Activated naive CD8-positive, alpha-beta T cell treated with anti-CD3 and anti-CD28 coated beads, Interleukin-2, amount 50 U/mL, for 24 hours (primary cell): Measurements from ENCODE around the gene GLI3.

ENCODE experiments used
- ATAC-seq: fragments of 150-1000 bp; cut with Tn5 transposase; one replicate; pipeline ENCODE4 v1.10.0; 2021
- DNase-seq: peaks from one replicate; pipeline ENCODE4 v3.0.0; 2021
- H3K27ac Mint-ChIP-seq: one replicate; pipeline ENCODE4 v1.8.0; 2021; ENCODE audit warnings: mild to moderate bottlenecking, mixed read lengths
- H3K27me3 Mint-ChIP-seq: one replicate; pipeline ENCODE4 v1.8.0; 2021; ENCODE audit warnings: mixed read lengths
- H3K36me3 Mint-ChIP-seq: one replicate; pipeline ENCODE4 v1.8.0; 2021; ENCODE audit warnings: low read depth, mixed read lengths
- H3K4me1 Mint-ChIP-seq: one replicate; pipeline ENCODE4 v1.8.0; 2021; ENCODE audit warnings: mixed read lengths
- H3K4me3 Mint-ChIP-seq: one replicate; pipeline ENCODE4 v1.8.0; 2021; ENCODE audit warnings: mild to moderate bottlenecking, moderate library complexity, mixed read lengths
- H3K9me3 Mint-ChIP-seq: one replicate; pipeline ENCODE4 v1.8.0; 2021; ENCODE audit warnings: mixed read lengths

The GLI3 gene

DNA sequence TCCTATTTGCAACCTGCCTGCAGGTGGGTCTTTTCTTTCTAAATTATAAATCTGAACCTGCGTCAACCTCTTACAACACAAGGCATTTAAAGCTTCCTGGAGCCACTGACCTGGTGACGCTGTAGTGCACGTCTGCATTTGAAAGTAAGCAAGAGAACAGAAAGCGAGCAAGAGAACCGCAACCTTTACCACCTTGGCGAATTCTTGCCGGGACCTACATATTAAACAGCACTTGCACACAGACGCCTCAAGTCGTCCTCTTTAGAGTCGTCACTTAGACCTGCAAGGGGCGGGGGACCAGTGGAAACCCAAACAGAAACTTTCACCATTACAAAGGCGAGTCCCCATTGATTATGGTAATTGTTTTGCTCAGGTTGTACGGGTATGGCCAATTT is 9.5 kb downstream of the GLI3 start:
- Mint-ChIP-seq H3K9me3 (no peaks in the 10 kb centered on the region), H3K4me3 (peak overlapping the region; percentile 14), H3K4me1 (peaks cover 5% of the 10 kb centered on the region), H3K27ac (no peak overlapping the region), H3K27me3 (peaks cover 67% of the 10 kb centered on the region), H3K36me3 (no peaks in the 10 kb centered on the region)
- DNase-seq (peak; percentile 7), ATAC-seq (peak; percentile 71)

DNA sequence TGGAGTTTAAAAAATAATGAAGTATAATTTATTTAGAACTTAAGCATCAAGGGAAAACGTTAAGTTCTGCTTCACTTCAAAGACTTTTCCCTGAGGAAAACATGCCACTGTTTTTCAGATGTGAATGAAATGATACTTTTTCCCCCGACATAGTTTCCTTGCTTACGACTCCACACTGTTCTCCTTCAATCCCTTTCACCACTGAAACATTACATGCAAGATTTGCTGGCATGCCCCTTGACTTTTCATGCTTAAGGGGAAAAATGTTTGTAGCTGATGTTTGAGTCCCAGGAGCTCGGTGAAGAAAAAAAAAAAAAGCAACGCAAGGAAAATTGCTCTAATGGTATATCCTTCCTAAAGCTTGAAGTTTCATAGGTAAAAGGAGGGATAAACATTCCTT is 10.0 kb downstream of the GLI3 start:
- H3K27ac Mint-ChIP-seq: no peak overlapping the region
- no peaks in the 10 kb centered on the region for H3K36me3 Mint-ChIP-seq
- ATAC-seq (no peak), DNase-seq (no peak)
- peaks cover 62% of the 10 kb centered on the region for H3K27me3 Mint-ChIP-seq
- H3K4me1 Mint-ChIP-seq: peaks cover 5% of the 10 kb centered on the region
- no peak overlapping the region for H3K4me3 Mint-ChIP-seq
- no peaks in the 10 kb centered on the region for H3K9me3 Mint-ChIP-seq

DNA sequence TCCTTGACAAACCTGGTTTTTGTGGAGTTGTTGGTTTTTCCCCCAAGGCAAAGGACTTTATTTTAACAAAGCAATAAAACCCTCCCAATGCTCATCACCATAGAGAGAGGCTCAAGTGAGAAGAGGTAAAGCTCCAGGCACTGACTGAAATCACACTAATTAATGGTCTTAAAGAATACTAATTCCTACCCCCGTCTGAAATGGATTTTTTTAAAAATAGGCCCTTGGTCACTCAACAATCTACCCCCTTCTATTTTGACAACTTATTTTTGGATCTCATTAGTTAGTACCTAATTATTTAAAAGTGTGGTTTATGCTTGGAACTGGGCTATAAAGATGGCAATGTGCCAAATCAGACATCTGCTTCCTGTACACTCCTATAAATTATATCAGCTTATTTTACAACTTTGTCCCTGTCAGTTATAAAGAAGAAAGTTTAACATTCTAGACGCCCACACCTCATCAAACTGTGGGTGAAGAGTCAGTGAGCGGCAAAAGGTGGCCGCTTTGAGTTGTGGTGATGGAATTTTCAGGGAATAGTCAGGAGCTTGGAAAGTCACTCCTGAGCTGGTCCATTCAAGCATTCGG is 10.6 kb downstream of the GLI3 start:
- H3K9me3 Mint-ChIP-seq: no peaks in the 10 kb centered on the region
- peaks cover 5% of the 10 kb centered on the region for H3K4me1 Mint-ChIP-seq
- no peak overlapping the region for H3K27ac Mint-ChIP-seq
- peaks cover 60% of the 10 kb centered on the region for H3K27me3 Mint-ChIP-seq
- ATAC-seq (no peak), DNase-seq (no peak)
- no peaks in the 10 kb centered on the region for H3K36me3 Mint-ChIP-seq
- H3K4me3 Mint-ChIP-seq: no peak overlapping the region

DNA sequence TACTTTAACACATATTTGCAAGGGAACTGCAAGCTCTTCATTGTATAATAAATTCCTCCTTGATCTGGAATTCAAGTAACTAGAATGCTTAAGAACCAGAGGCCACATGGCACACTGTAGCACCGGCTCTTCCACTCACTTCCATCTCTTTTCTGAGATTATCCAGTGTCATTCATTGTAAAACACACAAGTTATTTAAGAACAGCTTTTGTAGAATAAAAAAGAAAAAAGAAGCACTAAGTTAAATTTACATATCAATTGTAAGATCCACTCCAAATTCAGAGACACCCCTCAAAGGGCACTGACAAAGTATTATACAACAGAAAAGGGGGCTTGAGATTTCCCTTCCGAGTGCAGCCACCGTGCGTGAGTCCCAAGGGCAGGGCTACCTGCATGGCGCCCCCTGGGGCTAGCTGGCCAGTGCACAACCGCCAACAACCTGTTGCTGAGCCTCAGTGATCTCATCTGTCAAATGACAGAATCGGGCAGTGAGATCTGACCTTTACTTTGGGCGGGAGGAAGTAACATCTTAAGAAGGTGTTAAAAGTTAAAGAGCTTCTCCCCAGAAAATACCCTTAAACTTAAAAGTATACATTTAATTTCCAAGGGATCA is 12.5 kb downstream of the GLI3 start:
- ATAC-seq: no peak
- Mint-ChIP-seq H3K4me1 (peaks cover 5% of the 10 kb centered on the region), H3K27ac (no peak overlapping the region), H3K9me3 (no peaks in the 10 kb centered on the region), H3K36me3 (no peaks in the 10 kb centered on the region), H3K4me3 (no peak overlapping the region), H3K27me3 (peaks cover 47% of the 10 kb centered on the region)
- DNase-seq: no peak

DNA sequence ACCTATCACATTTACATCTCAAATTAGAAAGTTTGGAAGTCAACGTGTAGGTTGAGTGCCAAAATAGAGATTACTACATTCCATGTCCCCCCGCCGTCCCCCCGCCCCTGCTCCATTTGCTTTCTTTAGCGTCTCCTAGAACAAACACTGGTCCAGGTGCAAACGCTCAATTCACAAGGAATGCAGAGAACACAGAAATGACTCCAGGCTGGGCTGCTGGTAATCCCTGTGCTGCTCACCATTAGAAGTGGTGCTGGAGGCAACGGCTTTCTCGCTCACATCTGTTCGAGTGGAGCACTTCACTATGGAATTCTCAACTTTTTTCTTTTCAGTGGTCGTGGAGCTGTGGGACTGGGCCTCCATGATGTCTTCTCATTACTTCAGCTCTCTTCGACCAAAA is 14.1 kb downstream of the GLI3 start:
- DNase-seq (no peak), ATAC-seq (no peak)
- Mint-ChIP-seq H3K27me3 (peaks cover 36% of the 10 kb centered on the region), H3K4me1 (peaks cover 5% of the 10 kb centered on the region), H3K9me3 (no peaks in the 10 kb centered on the region), H3K4me3 (no peak overlapping the region), H3K36me3 (no peaks in the 10 kb centered on the region), H3K27ac (no peak overlapping the region)

DNA sequence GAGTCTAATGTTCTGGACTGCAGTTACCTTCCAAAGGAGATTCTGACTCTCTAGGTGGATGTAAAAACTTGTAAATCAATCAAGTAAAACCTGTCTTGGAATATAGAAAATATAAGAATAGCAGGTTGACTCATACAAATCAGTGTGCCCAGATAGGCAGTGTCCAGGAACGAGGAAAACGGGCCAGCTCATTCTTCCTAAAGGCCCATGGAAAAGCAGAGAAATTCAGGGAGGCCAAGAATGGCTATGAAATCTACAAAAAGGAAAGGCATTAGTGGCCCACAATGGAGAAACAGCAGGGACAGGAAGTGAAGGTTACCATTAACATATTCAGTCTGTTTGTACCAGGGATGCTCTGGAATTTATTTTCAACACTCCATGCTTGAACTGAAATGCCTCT is 14.9 kb downstream of the GLI3 start:
- no peaks in the 10 kb centered on the region for H3K4me1 Mint-ChIP-seq
- no peak for ATAC-seq

DNA sequence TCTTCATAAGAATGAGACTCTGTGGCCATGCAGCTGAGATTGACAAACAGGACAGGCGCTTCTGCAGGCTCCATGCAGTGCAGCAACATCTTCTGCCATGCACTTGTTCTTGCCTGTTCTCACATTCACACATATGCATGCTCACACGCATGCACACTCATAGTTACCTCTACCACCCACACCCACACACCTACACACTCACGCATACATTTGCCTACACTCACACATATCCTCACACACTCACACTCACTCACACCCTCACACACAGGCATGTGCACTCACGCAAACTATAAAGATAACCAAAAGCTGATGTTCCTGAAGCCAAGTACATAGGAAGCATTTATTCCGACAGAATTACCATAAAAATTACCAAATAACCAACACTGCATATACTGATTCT is 15.7 kb downstream of the GLI3 start:
- ATAC-seq: no peak

More for the DNA sequence above, 14.9 kb downstream of the GLI3 start:
- no peak overlapping the region for H3K4me3 Mint-ChIP-seq
- H3K27me3 Mint-ChIP-seq: peaks cover 29% of the 10 kb centered on the region
- no peaks in the 10 kb centered on the region for H3K9me3 Mint-ChIP-seq
- DNase-seq: no peak
- H3K36me3 Mint-ChIP-seq: no peaks in the 10 kb centered on the region
- no peak overlapping the region for H3K27ac Mint-ChIP-seq

DNA sequence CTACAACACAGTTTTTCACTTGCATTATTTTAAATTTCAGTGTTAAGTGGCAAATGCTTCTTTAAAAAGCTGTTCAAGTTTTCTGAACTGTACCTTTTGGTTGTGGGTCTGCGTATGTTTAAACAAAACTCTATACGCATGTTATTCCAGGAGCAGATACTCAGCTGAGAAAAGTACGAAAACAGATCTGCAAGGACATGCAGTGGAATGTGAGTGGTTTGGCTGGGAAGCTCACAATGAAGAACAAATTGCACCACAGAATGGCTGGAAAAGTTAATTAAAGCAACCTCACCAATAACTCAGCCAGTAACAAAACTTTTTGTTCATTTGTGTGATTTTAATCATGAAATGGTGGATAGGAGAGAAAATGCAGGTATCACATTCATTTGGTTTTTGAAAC is 17.6 kb downstream of the GLI3 start:
- Mint-ChIP-seq H3K9me3 (no peaks in the 10 kb centered on the region), H3K27ac (no peak overlapping the region), H3K27me3 (peaks cover 16% of the 10 kb centered on the region), H3K4me3 (no peak overlapping the region), H3K4me1 (no peaks in the 10 kb centered on the region), H3K36me3 (no peaks in the 10 kb centered on the region)
- ATAC-seq: no peak
- DNase-seq: no peak

More for the DNA sequence above, 15.7 kb downstream of the GLI3 start:
- no peak overlapping the region for H3K4me3 Mint-ChIP-seq
- no peak for DNase-seq
- H3K27me3 Mint-ChIP-seq: peaks cover 25% of the 10 kb centered on the region
- no peaks in the 10 kb centered on the region for H3K36me3 Mint-ChIP-seq
- H3K27ac Mint-ChIP-seq: no peak overlapping the region
- H3K4me1 Mint-ChIP-seq: no peaks in the 10 kb centered on the region
- H3K9me3 Mint-ChIP-seq: no peaks in the 10 kb centered on the region

DNA sequence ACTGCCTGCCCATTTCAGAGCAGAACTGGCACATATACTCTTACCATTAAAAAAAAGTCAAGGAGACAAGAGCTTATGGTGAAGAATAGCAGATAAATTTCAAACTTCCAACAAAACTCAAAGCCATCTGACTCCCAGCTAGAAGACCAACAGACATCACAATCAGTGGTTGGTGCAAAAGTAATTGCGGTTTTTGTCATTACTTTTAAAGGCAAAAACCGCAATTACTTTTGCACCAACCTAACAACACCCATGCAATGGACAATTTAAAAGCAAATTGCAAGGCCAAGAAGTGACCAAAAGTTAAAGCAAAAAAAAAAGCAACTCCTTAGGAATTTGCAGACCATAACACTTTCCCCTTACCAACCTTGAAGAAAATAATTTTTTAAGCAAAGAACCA is 18.8 kb downstream of the GLI3 start:
- Mint-ChIP-seq H3K27me3 (peaks cover 13% of the 10 kb centered on the region), H3K4me3 (no peak overlapping the region), H3K36me3 (no peaks in the 10 kb centered on the region), H3K27ac (no peak overlapping the region), H3K9me3 (no peaks in the 10 kb centered on the region), H3K4me1 (no peaks in the 10 kb centered on the region)
- ATAC-seq (no peak), DNase-seq (no peak)

DNA sequence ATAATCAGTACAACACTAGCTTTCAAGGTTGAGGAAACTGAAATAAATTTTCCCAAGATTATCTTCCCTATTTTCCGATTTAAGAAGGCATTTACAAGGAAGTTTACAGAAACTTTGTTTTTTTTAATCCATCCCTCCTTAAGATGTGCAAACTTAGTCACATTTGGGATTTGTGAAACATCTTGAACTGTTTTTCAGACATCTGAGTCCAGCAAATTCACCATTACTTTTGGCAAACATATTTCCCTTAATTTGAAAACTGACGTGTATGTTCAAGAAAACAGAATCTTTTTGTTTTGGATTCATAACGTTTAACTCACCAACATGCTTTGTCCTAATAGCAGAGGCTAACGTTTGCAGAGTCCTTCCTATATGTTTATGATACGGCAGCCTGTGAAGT is 19.5 kb downstream of the GLI3 start:
- no peaks in the 10 kb centered on the region for H3K9me3 Mint-ChIP-seq

DNA sequence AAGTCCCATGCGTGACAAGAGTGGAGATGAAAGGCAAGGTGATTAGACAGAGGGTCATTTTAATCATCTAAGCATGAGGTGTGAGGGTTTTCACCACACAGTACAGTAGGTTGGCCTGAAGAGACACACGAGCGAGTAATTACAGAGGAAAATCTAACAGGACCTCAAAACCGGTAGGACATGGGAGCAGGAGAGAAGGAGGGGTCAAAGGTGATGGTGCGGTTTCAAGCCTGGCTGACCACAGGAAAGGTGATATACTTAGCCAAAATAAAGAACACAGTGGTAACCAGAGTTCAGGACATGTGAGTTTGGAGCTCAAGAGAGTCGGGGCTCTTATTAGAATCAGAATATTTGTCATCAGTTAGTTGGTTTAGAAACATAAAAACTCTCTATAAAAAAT is 20.0 kb downstream of the GLI3 start:
- H3K9me3 Mint-ChIP-seq: no peaks in the 10 kb centered on the region
- H3K4me3 Mint-ChIP-seq: no peak overlapping the region
- H3K4me1 Mint-ChIP-seq: no peaks in the 10 kb centered on the region
- no peaks in the 10 kb centered on the region for H3K36me3 Mint-ChIP-seq
- H3K27me3 Mint-ChIP-seq: peaks cover 12% of the 10 kb centered on the region
- DNase-seq (no peak), ATAC-seq (no peak)
- H3K27ac Mint-ChIP-seq: no peak overlapping the region

More for the DNA sequence above, 19.5 kb downstream of the GLI3 start:
- Mint-ChIP-seq H3K4me1 (no peaks in the 10 kb centered on the region), H3K36me3 (no peaks in the 10 kb centered on the region), H3K27me3 (peaks cover 12% of the 10 kb centered on the region), H3K27ac (no peak overlapping the region), H3K4me3 (no peak overlapping the region)
- no peak for DNase-seq
- no peak for ATAC-seq

DNA sequence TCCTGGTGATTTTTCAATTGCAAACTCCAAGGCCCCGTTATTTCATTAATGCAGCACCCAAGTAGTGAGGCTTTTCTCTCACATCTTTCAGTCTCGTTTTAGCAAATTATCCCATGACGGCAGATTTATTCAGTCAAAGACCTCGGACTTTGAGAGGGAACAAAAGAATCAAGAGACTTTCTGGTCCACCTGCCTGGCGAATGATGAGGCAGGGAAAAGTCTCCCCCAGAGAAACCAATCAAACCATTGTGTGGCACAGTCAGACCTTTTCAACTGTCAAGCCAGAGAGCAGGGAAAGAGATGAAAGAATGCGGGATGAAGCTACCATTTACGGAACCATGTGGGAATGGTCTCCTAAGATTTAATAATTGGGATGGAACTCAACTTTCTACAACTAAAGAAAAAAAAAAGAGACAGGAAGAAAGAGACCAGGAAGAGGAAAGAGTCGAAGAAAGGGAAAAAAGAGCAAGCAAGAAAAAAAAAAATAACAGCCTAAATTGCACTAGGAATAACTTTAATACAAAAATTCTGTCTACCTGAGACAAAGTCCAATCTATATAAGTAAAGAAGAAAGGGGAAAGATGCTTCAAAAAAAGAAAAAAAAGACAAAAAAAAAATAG is 22.8 kb downstream of the GLI3 start:
- Mint-ChIP-seq H3K4me1 (no peaks in the 10 kb centered on the region), H3K27me3 (peaks cover 8% of the 10 kb centered on the region), H3K4me3 (no peak overlapping the region), H3K27ac (no peak overlapping the region), H3K9me3 (no peaks in the 10 kb centered on the region), H3K36me3 (no peaks in the 10 kb centered on the region)
- ATAC-seq (no peak), DNase-seq (no peak)

DNA sequence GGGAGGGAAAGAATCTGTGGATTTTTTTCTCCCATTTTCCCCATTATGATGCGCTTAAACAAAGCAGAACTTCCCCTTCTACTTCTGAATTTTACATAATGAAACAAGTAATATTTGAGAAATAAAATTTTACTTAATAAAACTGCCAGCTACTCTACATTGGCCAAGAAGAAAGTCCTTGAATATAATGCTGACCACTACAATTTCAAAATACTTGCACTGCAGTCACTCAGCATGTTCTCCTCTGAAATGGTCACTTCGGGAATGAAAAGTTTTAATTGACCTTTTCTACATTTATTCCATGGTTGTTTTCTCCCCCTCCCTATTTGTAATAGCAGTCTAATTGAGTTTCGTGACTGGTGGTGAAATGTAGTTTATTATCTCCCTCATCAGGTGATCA is 23.9 kb downstream of the GLI3 start:
- no peak for ATAC-seq
- DNase-seq: no peak
- no peaks in the 10 kb centered on the region for H3K9me3 Mint-ChIP-seq
- peaks cover 5% of the 10 kb centered on the region for H3K27me3 Mint-ChIP-seq
- H3K27ac Mint-ChIP-seq: no peak overlapping the region
- H3K4me1 Mint-ChIP-seq: no peaks in the 10 kb centered on the region
- H3K4me3 Mint-ChIP-seq: no peak overlapping the region
- H3K36me3 Mint-ChIP-seq: no peaks in the 10 kb centered on the region

DNA sequence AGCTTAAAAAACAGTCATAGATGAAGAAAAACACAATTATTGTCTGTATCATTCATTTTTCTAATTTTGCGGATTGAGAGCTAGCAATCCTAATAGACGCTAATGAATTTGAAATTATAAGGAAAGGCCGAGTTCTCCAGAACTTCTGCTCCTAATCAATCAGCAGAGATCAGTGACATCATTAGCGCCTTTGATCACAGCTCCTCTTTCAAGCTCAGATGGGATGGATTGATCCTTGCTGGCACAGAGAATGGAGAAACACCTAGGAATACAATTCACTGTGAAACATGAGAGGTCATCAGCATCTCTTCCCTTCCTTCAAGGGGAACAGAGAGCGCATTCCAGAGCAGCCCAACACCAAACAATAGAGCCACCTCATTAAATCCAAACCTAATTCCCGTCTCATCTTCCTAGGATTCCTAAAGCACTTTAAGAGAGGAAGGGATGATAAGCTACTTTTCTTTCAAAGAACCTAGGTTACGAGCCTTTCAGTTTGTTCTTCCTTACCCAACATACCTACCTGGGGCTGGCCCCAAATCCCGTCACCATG is 24.4 kb downstream of the GLI3 start:
- H3K9me3 Mint-ChIP-seq: no peaks in the 10 kb centered on the region
- H3K36me3 Mint-ChIP-seq: no peaks in the 10 kb centered on the region
- H3K27me3 Mint-ChIP-seq: peaks cover 5% of the 10 kb centered on the region
- no peaks in the 10 kb centered on the region for H3K4me1 Mint-ChIP-seq
- DNase-seq: no peak
- no peak overlapping the region for H3K4me3 Mint-ChIP-seq
- H3K27ac Mint-ChIP-seq: no peak overlapping the region
- ATAC-seq: no peak

DNA sequence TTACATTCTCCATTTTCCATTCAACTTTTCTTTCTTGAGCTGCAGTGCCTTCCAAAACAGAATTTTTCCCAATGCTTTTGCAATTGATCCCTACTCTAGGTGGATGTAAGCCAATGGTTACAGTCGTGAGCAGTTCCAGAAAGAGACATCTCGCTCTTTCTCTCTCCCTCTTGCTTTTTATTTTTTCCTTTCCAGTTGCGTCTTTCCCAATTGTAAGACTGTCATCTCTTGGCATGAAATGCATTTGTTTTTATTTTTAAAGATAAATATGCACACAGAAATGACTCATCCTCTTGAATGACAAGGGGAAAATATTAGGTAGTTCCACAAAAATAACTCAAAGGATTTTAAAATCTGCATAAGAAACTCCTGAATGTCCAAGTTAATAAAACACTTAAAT is 25.1 kb downstream of the GLI3 start:
- Mint-ChIP-seq H3K9me3 (no peaks in the 10 kb centered on the region), H3K27me3 (peaks cover 3% of the 10 kb centered on the region), H3K4me1 (no peaks in the 10 kb centered on the region), H3K4me3 (no peak overlapping the region), H3K27ac (no peak overlapping the region), H3K36me3 (no peaks in the 10 kb centered on the region)
- ATAC-seq: no peak
- DNase-seq: no peak
